Natural killer cell (primary cell): ENCODE results near the gene TRIM37. TPM values are rescaled to one million over a fixed set of nuclear protein-coding genes. Genes with fewer than 3 reads are reported as not detected.
"Not testable (repeated sequence)": the region's sequence is repeated elsewhere in the genome, so short reads cannot be mapped to it uniquely, and the experiment has no call there.

ENCODE experiments used
- ATAC-seq, 3 donors: fragments of 150-1000 bp in 2 of 3; fragments of 200-7000 bp in 1 of 3; cut with Tn5 transposase; 1 replicate in 1 of 3; 2 replicates in 2 of 3; pipeline ENCODE4 v1.10.0; 2021; ENCODE audit warnings: mild to moderate bottlenecking in 2 of 3, moderate library complexity in 2 of 3
- DNase-seq, 2 donors: peaks; one replicate each; pipeline versions ENCODE4 v3.0.0 to v3.0.0-alpha.2; 2013 to 2021; ENCODE audit warnings: mixed read lengths in 1 of 2
- H3K27ac ChIP-seq: one replicate; pipeline ENCODE4 v1.5.1; 2013; ENCODE audit warnings: mild to moderate bottlenecking, low read length
- H3K27me3 ChIP-seq: one replicate; pipeline ENCODE4 v1.6.1; 2013; ENCODE audit warnings: low read length; ENCODE audit not compliant: control insufficient read depth, insufficient read depth
- H3K36me3 ChIP-seq: one replicate; pipeline ENCODE4 v1.6.1; 2013; ENCODE audit warnings: low read length; ENCODE audit not compliant: control insufficient read depth, insufficient read depth
- H3K4me1 ChIP-seq: one replicate; pipeline ENCODE4 v1.6.1; 2013; ENCODE audit warnings: low read length; ENCODE audit not compliant: control insufficient read depth, insufficient read depth
- H3K4me3 ChIP-seq: one replicate; pipeline ENCODE4 v1.5.1; 2013; ENCODE audit warnings: low read length
- H3K9me3 ChIP-seq: one replicate; pipeline ENCODE4 v1.6.1; 2013; ENCODE audit warnings: low read length; ENCODE audit not compliant: control insufficient read depth, insufficient read depth
- H3K27ac Mint-ChIP-seq, 2 donors: one replicate each; pipeline ENCODE4 v1.8.0; 2022; ENCODE audit warnings: mild to moderate bottlenecking in 2 of 2, mixed read lengths in 2 of 2, moderate library complexity in 1 of 2
- H3K27me3 Mint-ChIP-seq, 2 donors: one replicate each; pipeline ENCODE4 v1.8.0; 2022; ENCODE audit warnings: low read depth in 2 of 2, mixed read lengths in 2 of 2
- H3K36me3 Mint-ChIP-seq: one replicate; pipeline ENCODE4 v1.8.0; 2022; ENCODE audit warnings: mixed read lengths
- H3K4me1 Mint-ChIP-seq, 2 donors: one replicate each; pipeline ENCODE4 v1.8.0; 2022; ENCODE audit warnings: mixed read lengths in 2 of 2
- H3K4me3 Mint-ChIP-seq: one replicate; pipeline ENCODE4 v1.8.0; 2022; ENCODE audit warnings: mild to moderate bottlenecking, moderate library complexity, mixed read lengths
- H3K9me3 Mint-ChIP-seq, 2 donors: one replicate each; pipeline ENCODE4 v1.8.0; 2022; ENCODE audit warnings: mixed read lengths in 2 of 2
- CTCF ChIP-seq: fragments of 200-600 bp; IDR thresholded peaks from one replicate; pipeline ENCODE4 v1.8.0; 2022; ENCODE audit warnings: antibody characterized with exemption
- WGBS: methylation state at CpG from one replicate; pipeline ENCODE4 v1.1.7; 2013; ENCODE audit warnings: missing lambda C conversion rate; ENCODE audit not compliant: insufficient coverage; 5-methylcytosine and 5-hydroxymethylcytosine counted together
- intact Hi-C: fragments of 100-400 bp; cut with micrococcal nuclease; formaldehyde crosslinking; loops from one replicate; pipeline ENCODE4 v1.14.2; 2022
- total RNA-seq, 4 donors: library from RNA; stranded (reverse); fragments of 120-200 nt in 1 of 4; gene quantifications; one replicate each; pipeline versions ENCODE4 v1.2.3 to v1.2.4, GENCODE V29; 2013 to 2022

Gene TRIM37
- total RNA-seq, 3 donors from 2014 or later (not counting 1 experiment from before 2014, with no cell fraction given): 20.4 to 26.1 (median 21.9) TPM

GRCh38 chr17:58968426-58969061 is 138.1 kb downstream of the TRIM37 start:
- no peaks in the 10 kb centered on the region for H3K4me1 ChIP-seq
- WGBS: 71% methylated on average over 4 of the region's 4 CpGs
- peaks cover 11 to 12% of the 10 kb centered on the region in 2 donors for H3K27me3 Mint-ChIP-seq
- ATAC-seq (peak in 2 of 3 donors; percentile 41 to 62), DNase-seq (peak in 1 of 2 donors; percentile 27)
- no peaks in the 10 kb centered on the region for H3K9me3 Mint-ChIP-seq
- no peak overlapping the region for H3K27ac ChIP-seq
- H3K4me3 Mint-ChIP-seq: no peak overlapping the region
- H3K9me3 ChIP-seq: no peaks in the 10 kb centered on the region
- peaks cover 4 to 13% of the 10 kb centered on the region in 2 donors for H3K4me1 Mint-ChIP-seq
- no peak overlapping the region for H3K4me3 ChIP-seq
- intact Hi-C loops: no loop called here
- H3K36me3 Mint-ChIP-seq: no peaks in the 10 kb centered on the region
- peak overlapping the region in 1 of 2 donors; percentile 59 for H3K27ac Mint-ChIP-seq
- H3K27me3 ChIP-seq: peaks cover 9% of the 10 kb centered on the region
- H3K36me3 ChIP-seq: no peaks in the 10 kb centered on the region
- no peak for TF ChIP-seq CTCF

- H3K36me3 ChIP-seq: no peaks in the 10 kb centered on the region
- Mint-ChIP-seq H3K27ac (no peak overlapping the region), H3K9me3 (no peaks in the 10 kb centered on the region), H3K36me3 (no peaks in the 10 kb centered on the region), H3K27me3 (peaks cover 11 to 12% of the 10 kb centered on the region in 2 donors), H3K4me1 (peaks cover 4 to 13% of the 10 kb centered on the region in 2 donors), H3K4me3 (no peak overlapping the region)
- no peaks in the 10 kb centered on the region for H3K9me3 ChIP-seq
- DNase-seq: no peak
- H3K27me3 ChIP-seq: peaks cover 7% of the 10 kb centered on the region
- intact Hi-C loops: no loop called here
- WGBS: 80% methylated on average over 1 of the region's 3 CpGs
- H3K4me1 ChIP-seq: no peaks in the 10 kb centered on the region
- no peak for ATAC-seq
- no peak overlapping the region for H3K4me3 ChIP-seq
- no peak overlapping the region for H3K27ac ChIP-seq
- TF ChIP-seq CTCF: no peak
Measured at GRCh38 chr17:58966208-58966607, 140.5 kb downstream of the TRIM37 start.

- no peak for ATAC-seq
- Mint-ChIP-seq H3K4me3 (no peak overlapping the region), H3K9me3 (no peaks in the 10 kb centered on the region), H3K36me3 (no peaks in the 10 kb centered on the region), H3K27ac (no peak overlapping the region), H3K4me1 (peaks cover 4 to 13% of the 10 kb centered on the region in 2 donors), H3K27me3 (peaks cover 6 to 12% of the 10 kb centered on the region in 2 donors)
- Histone ChIP-seq H3K36me3 (no peaks in the 10 kb centered on the region), H3K4me3 (no peak overlapping the region), H3K4me1 (no peaks in the 10 kb centered on the region), H3K9me3 (no peaks in the 10 kb centered on the region), H3K27ac (no peak overlapping the region), H3K27me3 (peaks cover 5% of the 10 kb centered on the region)
- DNase-seq: no peak
- no peak for TF ChIP-seq CTCF
- WGBS: 100% methylated on average over 1 of the region's 3 CpGs
- intact Hi-C loops: no loop called here
Measured at GRCh38 chr17:58965221-58965620, 141.5 kb downstream of the TRIM37 start.

- no peak for TF ChIP-seq CTCF
- Histone ChIP-seq H3K4me3 (no peak overlapping the region), H3K27ac (no peak overlapping the region), H3K9me3 (no peaks in the 10 kb centered on the region), H3K4me1 (no peaks in the 10 kb centered on the region), H3K27me3 (no peaks in the 10 kb centered on the region), H3K36me3 (no peaks in the 10 kb centered on the region)
- Mint-ChIP-seq H3K27me3 (peaks cover 8 to 11% of the 10 kb centered on the region in 2 donors), H3K27ac (no peak overlapping the region), H3K4me3 (no peak overlapping the region), H3K4me1 (no peaks in the 10 kb centered on the region), H3K36me3 (no peaks in the 10 kb centered on the region), H3K9me3 (no peaks in the 10 kb centered on the region)
- DNase-seq (peak in 1 of 2 donors; percentile 22), ATAC-seq (no peak)
- intact Hi-C loops: no loop called here
Measured at GRCh38 chr17:58960068-58960467, 146.6 kb downstream of the TRIM37 start.

- H3K4me3 ChIP-seq, H3K36me3 ChIP-seq, DNase-seq, H3K9me3 ChIP-seq, ATAC-seq, H3K4me1 Mint-ChIP-seq, H3K4me1 ChIP-seq, H3K9me3 Mint-ChIP-seq, H3K4me3 Mint-ChIP-seq, H3K27ac Mint-ChIP-seq, H3K27ac ChIP-seq, H3K27me3 ChIP-seq, intact Hi-C loops, H3K36me3 Mint-ChIP-seq: not testable (repeated sequence)
- peaks cover 12 to 25% of the 10 kb centered on the region in 2 donors for H3K27me3 Mint-ChIP-seq
- WGBS: 85% methylated on average over 1 of the region's 1 CpG
Measured at GRCh38 chr17:58957725-58958073, 149.0 kb downstream of the TRIM37 start.
